HEK293T (cell line): Measurements from ENCODE around the gene OXCT2.
"Not testable (repeated sequence)": the region's sequence is repeated elsewhere in the genome, so short reads cannot be mapped to it uniquely, and the experiment has no call there.

Source experiments
- ELF4 ChIP-seq: fragments of 450-650 bp; IDR thresholded peaks from 2 replicates; pipeline ENCODE4 v1.6.1; 2017; ENCODE audit warnings: antibody characterized with exemption
- FOXA1 ChIP-seq: fragments of 450-650 bp; IDR thresholded peaks from 2 replicates; pipeline ENCODE4 v1.6.1; 2016; ENCODE audit warnings: mild to moderate bottlenecking
- FOXM1 ChIP-seq: fragments of 450-650 bp; IDR thresholded peaks from 2 replicates; pipeline ENCODE4 v1.6.1; 2017; ENCODE audit warnings: mild to moderate bottlenecking, borderline replicate concordance
- HDGF ChIP-seq: fragments of 450-650 bp; IDR thresholded peaks from 2 replicates; pipeline ENCODE4 v1.6.1; 2017; ENCODE audit warnings: antibody characterized with exemption, borderline replicate concordance
- LEF1 ChIP-seq: fragments of 450-650 bp; IDR thresholded peaks from 2 replicates; pipeline ENCODE4 v1.6.1; 2017; ENCODE audit warnings: mild to moderate bottlenecking, borderline replicate concordance
- NFRKB ChIP-seq: fragments of 450-650 bp; IDR thresholded peaks from 2 replicates; pipeline ENCODE4 v1.6.1; 2016; ENCODE audit warnings: mild to moderate bottlenecking, moderate library complexity
- SP1 ChIP-seq: fragments of 450-650 bp; IDR thresholded peaks from 2 replicates; pipeline ENCODE4 v1.6.1; 2017
- SUZ12 ChIP-seq: fragments of 450-650 bp; IDR thresholded peaks from 2 replicates; pipeline ENCODE4 v1.6.1; 2016; ENCODE audit warnings: mild to moderate bottlenecking

DNA sequence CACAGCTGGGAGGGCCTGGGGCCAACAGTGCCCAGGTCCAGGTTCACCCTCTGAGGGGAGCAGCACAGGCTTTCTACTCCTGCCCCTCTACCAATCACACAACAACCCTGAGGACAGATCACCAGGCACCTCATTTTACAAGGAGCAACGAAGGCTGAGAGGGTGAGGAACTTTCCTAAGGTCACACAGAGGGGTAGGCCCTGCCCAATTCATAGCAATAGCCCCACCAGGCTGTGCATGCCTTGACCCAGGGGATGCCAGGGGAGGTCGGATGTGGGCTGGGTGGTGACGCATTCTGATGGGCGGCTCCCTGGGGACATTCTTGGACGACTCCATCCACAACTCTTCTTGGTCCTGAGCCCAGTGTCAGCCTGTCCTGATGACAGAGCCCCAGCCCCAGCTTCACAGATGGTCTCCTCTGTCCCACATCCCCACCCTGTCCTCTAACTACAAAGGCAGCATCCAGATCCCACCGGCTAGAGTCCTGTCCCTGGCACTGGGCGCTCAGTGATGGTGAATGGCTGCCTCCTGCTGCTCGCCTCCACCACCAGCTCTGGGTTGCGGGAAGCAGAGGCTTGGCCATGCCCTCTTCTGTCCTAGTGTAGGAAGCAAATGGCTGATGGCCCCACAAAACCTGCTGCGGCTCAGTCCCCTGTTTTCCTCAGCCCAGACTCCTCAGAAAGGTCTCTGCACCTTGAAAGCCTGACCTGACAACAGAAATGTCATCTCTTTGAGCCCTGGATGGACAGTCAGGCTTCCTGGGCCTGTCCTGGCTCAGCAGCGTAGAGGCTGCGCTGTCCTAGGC lies 15.4 kb upstream of the OXCT2 start:
- TF ChIP-seq LEF1, SP1, FOXM1, NFRKB, SUZ12, ELF4, FOXA1, HDGF: not testable (repeated sequence)
